Uterus (tissue), 4 donors: ENCODE measurements around the gene RPS6KC1. TPM values are rescaled to one million over a fixed set of nuclear protein-coding genes. Genes with fewer than 3 reads are reported as not detected.

Source experiments
- DNase-seq, 2 donors: peaks; one replicate each; pipeline ENCODE4 v3.0.0-alpha.2; 2019 to 2020
- H3K27ac ChIP-seq, 2 donors: fragments of 200-600 bp; sonication (generic); 1 replicate in 1 of 2; 2 replicates in 1 of 2; pipeline ENCODE4 v1.5.1; 2016 to 2018
- H3K27me3 ChIP-seq, 2 donors: fragments of 200-600 bp; sonication (generic); one replicate each; pipeline ENCODE4 v1.5.1; 2018 to 2019; ENCODE audit warnings: control low read depth in 1 of 2
- H3K36me3 ChIP-seq, 2 donors: fragments of 200-600 bp; sonication (generic); one replicate each; pipeline ENCODE4 v1.5.1; 2019; ENCODE audit warnings: control low read depth in 1 of 2
- H3K4me1 ChIP-seq, 2 donors: fragments of 200-600 bp; sonication (generic); one replicate each; pipeline ENCODE4 v1.5.1; 2018 to 2019; ENCODE audit warnings: control low read depth in 1 of 2
- H3K4me3 ChIP-seq, 2 donors: fragments of 200-600 bp; sonication (generic); 1 replicate in 1 of 2; 2 replicates in 1 of 2; pipeline ENCODE4 v1.5.1; 2018 to 2019; ENCODE audit warnings: mild to moderate bottlenecking in 1 of 2
- H3K9me3 ChIP-seq, 2 donors: fragments of 200-600 bp; sonication (generic); one replicate each; pipeline ENCODE4 v1.5.1; 2019; ENCODE audit warnings: control low read depth in 1 of 2
- POLR2A ChIP-seq, 2 donors: fragments of 450-650 bp; IDR thresholded peaks; one replicate each; pipeline ENCODE4 v1.6.1; 2016; ENCODE audit warnings: antibody characterized with exemption in 2 of 2, mild to moderate bottlenecking in 1 of 2, moderate library complexity in 1 of 2
- intact Hi-C: fragments of 100-400 bp; cut with DNase I; formaldehyde crosslinking; loops from one replicate; pipeline ENCODE4 v1.15.1; 2023; ENCODE audit warnings: low total_unique reads
- total RNA-seq, 4 donors: library from RNA; depleted of rRNA in 3 of 4; stranded (reverse); fragments of >200 nt in 3 of 4; gene quantifications; one replicate each; pipeline versions ENCODE4 v1.1.0 to v1.2.4, GENCODE V29; 2014 to 2023
- TF ChIP-seq, protein P1 (sequence below), 4 experiments: fragments of 200-600 bp in 2 of 4; fragments of 450-650 bp in 2 of 4; sonication (generic) in 2 of 4; IDR thresholded peaks; one replicate each; pipeline ENCODE4 v1.5.1; 2016 to 2019; ENCODE audit warnings: antibody characterized with exemption in 4 of 4, mild to moderate bottlenecking in 2 of 4, moderate library complexity in 1 of 4
- donor health status: DM: yes; HTN: yes; CAD: no.

The RPS6KC1 gene
- total RNA-seq, 4 donors from 2014 or later = 9.2 to 64.2 (median 22.3) TPM

DNA sequence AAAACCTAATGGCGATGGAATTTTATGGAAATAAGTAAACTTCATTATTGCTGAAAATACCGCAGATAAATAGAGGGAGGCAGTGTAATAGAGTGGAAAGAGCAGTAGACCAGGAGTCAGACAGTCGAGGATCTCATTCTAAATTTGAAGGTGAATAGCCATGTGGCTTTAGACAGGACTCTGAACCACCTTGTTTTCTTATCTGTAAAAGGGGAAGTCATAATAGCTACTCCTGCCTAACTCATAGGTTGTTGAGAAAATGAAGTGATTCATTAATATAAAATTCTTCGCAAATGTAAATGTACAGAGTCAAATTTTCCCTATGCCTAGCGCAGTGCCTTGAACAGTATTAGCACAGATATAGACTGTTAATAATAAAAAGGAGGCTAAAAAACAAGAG, 14.8 kb downstream of the RPS6KC1 start:
- no peaks in the 10 kb centered on the region for H3K36me3 ChIP-seq
- H3K9me3 ChIP-seq = no peaks in the 10 kb centered on the region
- intact Hi-C loops = no loop called here
- H3K27ac ChIP-seq = no peak overlapping the region
- no peak for TF ChIP-seq POLR2A (IDR thresholded peaks at IDR 0.05)
- TF ChIP-seq, protein P1, sequence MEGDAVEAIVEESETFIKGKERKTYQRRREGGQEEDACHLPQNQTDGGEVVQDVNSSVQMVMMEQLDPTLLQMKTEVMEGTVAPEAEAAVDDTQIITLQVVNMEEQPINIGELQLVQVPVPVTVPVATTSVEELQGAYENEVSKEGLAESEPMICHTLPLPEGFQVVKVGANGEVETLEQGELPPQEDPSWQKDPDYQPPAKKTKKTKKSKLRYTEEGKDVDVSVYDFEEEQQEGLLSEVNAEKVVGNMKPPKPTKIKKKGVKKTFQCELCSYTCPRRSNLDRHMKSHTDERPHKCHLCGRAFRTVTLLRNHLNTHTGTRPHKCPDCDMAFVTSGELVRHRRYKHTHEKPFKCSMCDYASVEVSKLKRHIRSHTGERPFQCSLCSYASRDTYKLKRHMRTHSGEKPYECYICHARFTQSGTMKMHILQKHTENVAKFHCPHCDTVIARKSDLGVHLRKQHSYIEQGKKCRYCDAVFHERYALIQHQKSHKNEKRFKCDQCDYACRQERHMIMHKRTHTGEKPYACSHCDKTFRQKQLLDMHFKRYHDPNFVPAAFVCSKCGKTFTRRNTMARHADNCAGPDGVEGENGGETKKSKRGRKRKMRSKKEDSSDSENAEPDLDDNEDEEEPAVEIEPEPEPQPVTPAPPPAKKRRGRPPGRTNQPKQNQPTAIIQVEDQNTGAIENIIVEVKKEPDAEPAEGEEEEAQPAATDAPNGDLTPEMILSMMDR (IDR thresholded peaks at IDR 0.05) = no peak
- no peak for DNase-seq
- H3K4me1 ChIP-seq = no peaks in the 10 kb centered on the region
- no peaks in the 10 kb centered on the region for H3K27me3 ChIP-seq
- H3K4me3 ChIP-seq = no peak overlapping the region

DNA sequence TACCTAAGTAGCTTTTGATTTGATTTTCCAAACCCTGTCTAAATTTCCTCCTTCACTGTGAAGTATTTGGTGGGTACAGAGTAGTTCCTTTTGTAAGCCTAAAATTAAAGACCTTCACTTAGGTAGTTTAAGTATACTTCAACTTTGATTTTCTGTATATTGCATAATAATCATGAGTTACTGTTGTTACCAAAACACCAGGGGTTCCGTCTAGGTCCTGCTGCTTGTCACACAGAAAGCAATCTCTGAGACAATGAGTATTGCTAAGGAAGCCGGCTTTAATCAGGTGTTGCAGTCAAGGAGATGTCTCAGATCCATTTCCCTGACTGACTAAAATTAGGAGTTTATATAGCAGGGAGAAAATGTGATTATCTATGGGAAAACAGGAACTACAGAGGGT, 15.3 kb downstream of the RPS6KC1 start:
- Histone ChIP-seq H3K4me1 (no peaks in the 10 kb centered on the region), H3K9me3 (no peaks in the 10 kb centered on the region), H3K27me3 (no peaks in the 10 kb centered on the region), H3K36me3 (no peaks in the 10 kb centered on the region), H3K27ac (no peak overlapping the region), H3K4me3 (no peak overlapping the region)
- no peak for DNase-seq
- intact Hi-C loops = no loop called here
- TF ChIP-seq, protein P1 (IDR thresholded peaks at IDR 0.05) = no peak
- no peak for TF ChIP-seq POLR2A (IDR thresholded peaks at IDR 0.05)

DNA sequence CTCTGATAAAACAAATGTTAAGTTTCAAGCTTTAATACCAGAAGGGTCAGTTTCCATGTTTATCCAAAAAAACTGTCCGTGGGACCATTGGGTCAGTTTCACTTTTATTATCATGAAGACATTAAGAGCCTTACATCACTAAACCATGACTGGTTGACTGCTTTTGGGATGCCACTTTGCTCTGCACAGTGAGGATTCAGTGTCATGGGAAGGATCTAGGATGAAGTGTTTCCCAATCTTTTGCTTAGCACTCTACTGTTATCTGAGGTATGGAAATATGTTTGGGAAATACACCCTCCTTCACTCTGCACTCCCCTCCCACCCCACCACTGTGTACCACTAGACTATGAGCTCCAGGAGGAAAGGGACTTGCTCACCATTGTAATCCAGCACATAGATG, 16.3 kb downstream of the RPS6KC1 start:
- DNase-seq = no peak
- Histone ChIP-seq H3K27me3 (no peaks in the 10 kb centered on the region), H3K36me3 (no peaks in the 10 kb centered on the region), H3K27ac (no peak overlapping the region), H3K9me3 (no peaks in the 10 kb centered on the region), H3K4me1 (no peaks in the 10 kb centered on the region), H3K4me3 (no peak overlapping the region)
- no peak for TF ChIP-seq POLR2A (IDR thresholded peaks at IDR 0.05)
- TF ChIP-seq, protein P1 (IDR thresholded peaks at IDR 0.05) = no peak
- intact Hi-C loops = no loop called here

DNA sequence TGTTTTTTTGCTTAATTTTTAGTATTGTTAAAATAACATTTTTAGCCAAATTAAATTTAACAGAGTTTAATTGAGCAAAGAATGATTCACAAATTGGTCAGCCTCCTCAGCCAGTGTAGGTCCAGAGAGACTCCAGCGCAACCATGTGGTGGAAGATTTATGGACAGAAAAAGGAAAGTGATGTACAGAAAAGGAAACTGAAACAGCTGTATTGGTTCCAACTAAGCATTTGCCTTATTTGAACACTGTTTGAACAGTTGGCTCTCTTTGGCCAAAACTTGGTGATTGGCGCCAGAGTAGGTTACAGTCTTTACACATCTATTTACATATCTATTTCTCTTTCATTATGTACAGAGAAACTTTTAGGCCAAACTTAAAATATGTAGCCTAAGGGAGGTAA, 19.4 kb downstream of the RPS6KC1 start:
- no peak for DNase-seq
- no peaks in the 10 kb centered on the region for H3K4me1 ChIP-seq
- H3K36me3 ChIP-seq = no peaks in the 10 kb centered on the region
- H3K4me3 ChIP-seq = no peak overlapping the region
- no peaks in the 10 kb centered on the region for H3K27me3 ChIP-seq
- H3K9me3 ChIP-seq = no peaks in the 10 kb centered on the region
- H3K27ac ChIP-seq = no peak overlapping the region
- intact Hi-C loops = no loop called here
- TF ChIP-seq, protein P1 (IDR thresholded peaks at IDR 0.05) = peak in 1 of 4 experiments; percentile 8
- TF ChIP-seq POLR2A (IDR thresholded peaks at IDR 0.05) = no peak

DNA sequence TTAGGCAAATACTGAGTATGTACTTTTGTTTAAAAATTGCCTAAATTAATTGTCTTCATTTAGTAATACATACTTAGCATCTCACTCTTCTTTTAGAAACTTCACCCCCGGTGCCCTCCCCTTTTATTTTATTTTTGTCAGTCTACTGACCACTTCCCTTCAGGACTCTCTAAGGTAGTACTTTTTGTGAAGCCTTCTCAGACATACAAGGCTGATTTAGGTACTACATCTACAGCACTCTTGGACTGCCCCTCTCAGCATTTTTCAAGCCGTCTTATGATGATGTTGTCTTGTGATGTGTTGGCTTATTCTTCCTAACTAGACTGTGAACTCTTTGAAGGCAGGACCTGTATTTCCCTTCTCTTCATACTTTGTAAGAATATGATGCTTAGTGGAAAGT, 24.7 kb downstream of the RPS6KC1 start:
- TF ChIP-seq POLR2A (IDR thresholded peaks at IDR 0.05) = no peak
- TF ChIP-seq, protein P1 (IDR thresholded peaks at IDR 0.05) = no peak
- Histone ChIP-seq H3K9me3 (no peaks in the 10 kb centered on the region), H3K27me3 (no peaks in the 10 kb centered on the region), H3K27ac (no peak overlapping the region), H3K4me3 (no peak overlapping the region), H3K4me1 (no peaks in the 10 kb centered on the region), H3K36me3 (no peaks in the 10 kb centered on the region)
- intact Hi-C loops = no loop called here
- DNase-seq = no peak
